CD4-positive, alpha-beta T cell treated with Interleukin-17A for 4 hours (primary cell): ENCODE measurements around the gene YIF1B.
A peak's percentile ranks its signal among the peaks of the same experiment; 100 is the strongest.
"Not testable (repeated sequence)": the region's sequence is repeated elsewhere in the genome, so short reads cannot be mapped to it uniquely, and the experiment has no call there.

Experiments used
- DNase-seq: peaks from one replicate; pipeline ENCODE4 v3.0.0-alpha.2; 2020; ENCODE audit warnings: mixed read lengths

The YIF1B gene

GRCh38 chr19:38270587-38271167 is 45.1 kb downstream of the YIF1B start:
- no peak for DNase-seq

- peak; percentile 8 for DNase-seq
These were observed 47.2 kb downstream of the YIF1B start for GRCh38 chr19:38268539-38268938.

GRCh38 chr19:38267761-38268483 is 47.8 kb downstream of the YIF1B start:
- no peak for DNase-seq

GRCh38 chr19:38266981-38267597 is 48.7 kb downstream of the YIF1B start:
- no peak for DNase-seq

GRCh38 chr19:38265921-38266429 is 49.8 kb downstream of the YIF1B start:
- no peak for DNase-seq

- DNase-seq = no peak
These were observed 50.4 kb downstream of the YIF1B start for GRCh38 chr19:38265213-38265861.

GRCh38 chr19:38264486-38265212 is 51.1 kb downstream of the YIF1B start, which contains the start of gene SPINT2:
TSS of gene SPINT2 (plus strand) at chr19:38264573. CDS start at chr19:38264893, 320 bp downstream.
- DNase-seq = peak; percentile 58

- DNase-seq = peak; percentile 87
These were observed 51.9 kb downstream of the YIF1B start for GRCh38 chr19:38263689-38264485.

- no peak for DNase-seq
These were observed 53.0 kb downstream of the YIF1B start for GRCh38 chr19:38262585-38263268.

- not testable (repeated sequence) for DNase-seq
These were observed 53.8 kb downstream of the YIF1B start for GRCh38 chr19:38261942-38262341.

- DNase-seq = no peak
These were observed 60.2 kb downstream of the YIF1B start for GRCh38 chr19:38255383-38256014.

GRCh38 chr19:38253788-38254187 is 62.0 kb downstream of the YIF1B start:
- DNase-seq = no peak
